NOMO-1 treated with DMSO at 0.1 percent for 48 hours (cell line): ENCODE results near the gene COL4A1.

ENCODE experiments used
- DNase-seq: peaks from one replicate; lab custom pipeline; 2025; ENCODE audit not compliant: unreplicated experiment; lab: John Stamatoyannopoulos, UW

Gene COL4A1

DNA sequence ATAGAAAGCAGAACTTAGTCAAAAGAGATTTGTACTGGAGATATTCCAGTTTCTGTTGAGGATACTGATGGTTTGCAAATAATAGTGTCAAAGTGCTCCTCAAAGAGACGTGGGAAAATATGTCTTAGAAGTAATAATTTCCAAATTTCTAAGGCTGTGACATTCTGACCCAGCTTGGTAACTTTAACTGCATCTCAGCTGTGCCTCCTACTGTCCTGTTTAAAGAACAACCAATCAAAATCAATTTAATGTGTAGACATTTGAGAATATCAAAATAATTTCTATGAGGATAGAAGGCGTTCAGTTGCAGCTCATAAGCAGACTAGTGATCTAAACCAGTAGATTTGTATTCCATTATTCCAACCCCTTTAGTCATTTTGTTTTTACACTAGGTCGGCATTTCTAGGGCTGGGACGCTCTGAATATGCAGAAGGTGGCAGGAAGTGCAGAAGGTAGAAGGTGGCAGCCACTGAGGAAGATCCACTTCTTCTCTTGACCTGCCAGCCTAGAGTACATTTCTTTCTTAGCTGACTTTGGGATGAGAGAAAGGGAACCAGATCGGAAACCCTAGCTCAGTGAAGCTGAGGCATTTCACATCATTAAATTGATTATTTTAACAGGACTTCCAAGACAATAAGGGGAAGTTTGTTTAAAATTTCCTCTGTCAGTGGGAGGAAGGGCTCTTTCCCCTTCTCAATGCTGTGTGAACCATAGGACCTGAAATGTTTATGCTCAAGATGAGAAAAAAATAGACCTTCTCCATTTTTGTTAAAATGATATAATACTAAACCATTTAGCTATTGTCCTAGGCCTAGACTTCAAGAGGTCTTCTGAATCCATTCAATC is 67.5 kb downstream of the COL4A1 start:
- DNase-seq: no peak

GRCh38 chr13:110238818-110239195 is 68.2 kb downstream of the COL4A1 start:
- DNase-seq: no peak

GRCh38 chr13:110237875-110238817 is 68.8 kb downstream of the COL4A1 start:
- DNase-seq: no peak

DNA sequence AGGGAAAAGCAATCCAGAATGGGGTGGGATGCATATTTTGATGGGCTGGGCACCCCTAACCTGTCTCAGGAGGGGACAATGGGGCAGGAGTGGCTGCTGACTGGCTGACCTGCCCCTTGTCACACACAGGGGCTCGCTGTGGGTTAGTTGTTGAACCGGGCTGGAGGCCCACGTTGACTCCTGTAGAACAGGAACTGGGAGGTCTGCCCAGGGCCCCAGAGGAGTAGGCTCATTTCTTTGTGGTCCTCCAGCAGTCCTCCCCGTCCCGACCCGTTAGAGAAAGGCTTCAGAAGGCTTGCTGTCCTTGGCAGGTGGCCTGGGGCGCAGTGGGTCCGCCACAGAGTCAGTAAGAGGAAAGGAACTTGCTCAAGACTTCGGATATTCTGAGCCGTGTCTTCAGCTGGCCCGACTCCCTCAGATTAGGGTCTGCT is 70.1 kb downstream of the COL4A1 start:
- DNase-seq: no peak

GRCh38 chr13:110236431-110236830 is 70.5 kb downstream of the COL4A1 start:
- no peak for DNase-seq

DNA sequence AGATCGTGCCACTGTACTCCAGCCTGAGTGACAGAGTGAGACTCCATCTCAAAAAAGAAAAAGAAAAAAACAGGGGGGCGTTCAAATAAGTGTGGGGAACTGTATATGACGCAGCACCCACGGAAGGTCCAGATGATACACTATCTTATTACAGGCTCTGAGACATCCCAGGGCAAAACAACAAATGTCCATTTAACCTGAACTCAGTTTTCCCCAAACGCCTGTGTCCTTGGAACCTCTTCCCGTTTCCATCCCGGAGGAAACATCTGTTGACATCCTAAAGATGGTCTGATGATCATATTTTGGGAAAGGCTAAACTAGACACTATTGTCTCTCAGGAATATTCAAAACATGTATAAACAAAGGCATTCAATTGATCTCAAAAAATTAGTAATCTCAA is 72.4 kb downstream of the COL4A1 start:
- DNase-seq: no peak

- DNase-seq: no peak
Measured at GRCh38 chr13:110233951-110234280, 73.0 kb downstream of the COL4A1 start.

DNA sequence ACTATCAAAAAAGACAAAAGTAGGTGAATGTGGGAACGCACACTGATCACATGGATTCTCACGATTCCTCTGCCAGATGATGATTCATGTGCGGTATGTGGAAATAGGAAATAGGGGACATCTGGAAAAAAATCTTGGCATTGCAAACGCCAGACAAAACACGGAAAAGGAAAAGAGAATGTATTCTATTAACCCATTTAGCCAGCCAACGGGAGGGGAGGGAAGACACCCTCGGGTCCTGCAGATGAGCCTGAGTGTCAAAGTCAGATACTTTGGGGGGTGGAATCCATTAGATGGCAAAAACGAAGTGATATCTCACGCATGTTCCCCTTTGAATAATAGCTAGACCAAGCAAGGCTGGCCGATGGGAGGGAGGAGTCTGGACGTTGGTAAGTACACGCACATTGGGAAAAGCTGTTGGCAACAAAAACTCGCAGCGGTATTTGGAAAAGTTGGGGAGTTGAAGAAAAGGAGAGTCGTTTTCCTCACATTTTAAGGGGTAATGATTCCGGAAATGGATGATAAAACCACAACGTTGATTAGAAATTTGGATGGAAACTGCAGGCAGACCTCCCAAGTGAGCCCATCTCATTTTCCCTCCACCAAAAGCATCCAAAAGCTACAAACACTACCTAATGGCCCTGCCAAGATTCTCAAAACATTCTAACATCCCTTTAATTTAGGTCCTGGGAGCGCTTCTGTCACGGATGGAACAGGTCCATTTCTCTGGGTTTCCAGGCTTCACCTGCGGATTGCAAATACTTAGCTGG is 73.6 kb downstream of the COL4A1 start:
- no peak for DNase-seq

- DNase-seq: no peak
Measured at GRCh38 chr13:110232756-110233155, 74.2 kb downstream of the COL4A1 start.

- no peak for DNase-seq
Measured at GRCh38 chr13:110232142-110232541, 74.8 kb downstream of the COL4A1 start.

- no peak for DNase-seq
Measured at GRCh38 chr13:110231348-110232047, 75.5 kb downstream of the COL4A1 start.

DNA sequence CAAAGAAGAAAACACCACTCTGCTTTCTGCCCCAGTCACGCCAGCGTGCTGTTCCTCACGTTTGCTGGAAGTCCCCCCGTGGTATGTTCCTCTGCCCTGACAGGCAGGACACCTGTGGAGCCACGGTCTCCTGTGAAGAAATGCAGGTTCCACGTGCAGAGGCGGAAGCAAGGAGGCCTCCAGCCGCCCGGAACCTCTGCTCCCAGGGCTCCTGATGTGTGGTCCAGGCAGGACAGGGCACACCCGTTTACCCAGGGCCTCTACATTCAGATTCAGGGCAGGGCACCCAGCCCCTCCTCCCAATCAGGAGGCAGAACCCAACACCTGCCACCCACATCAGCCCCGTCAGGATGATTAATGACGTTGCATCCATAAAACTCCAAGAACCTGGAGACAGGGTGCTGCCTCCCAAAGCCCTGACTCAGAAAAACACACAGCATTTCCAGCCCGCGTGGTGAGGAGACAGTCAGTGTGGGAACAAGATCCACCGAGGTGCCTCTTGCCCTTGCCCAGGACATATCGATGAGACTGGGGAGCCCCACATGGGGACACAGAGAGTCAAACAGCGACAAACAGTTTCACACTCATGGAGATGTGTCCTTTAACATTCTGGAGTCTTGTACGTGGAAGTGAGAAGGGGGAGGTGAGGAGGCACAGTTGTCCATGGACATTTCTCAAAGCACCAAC is 76.2 kb downstream of the COL4A1 start:
- no peak for DNase-seq

- DNase-seq: no peak
Measured at GRCh38 chr13:110229905-110230563, 76.9 kb downstream of the COL4A1 start.

DNA sequence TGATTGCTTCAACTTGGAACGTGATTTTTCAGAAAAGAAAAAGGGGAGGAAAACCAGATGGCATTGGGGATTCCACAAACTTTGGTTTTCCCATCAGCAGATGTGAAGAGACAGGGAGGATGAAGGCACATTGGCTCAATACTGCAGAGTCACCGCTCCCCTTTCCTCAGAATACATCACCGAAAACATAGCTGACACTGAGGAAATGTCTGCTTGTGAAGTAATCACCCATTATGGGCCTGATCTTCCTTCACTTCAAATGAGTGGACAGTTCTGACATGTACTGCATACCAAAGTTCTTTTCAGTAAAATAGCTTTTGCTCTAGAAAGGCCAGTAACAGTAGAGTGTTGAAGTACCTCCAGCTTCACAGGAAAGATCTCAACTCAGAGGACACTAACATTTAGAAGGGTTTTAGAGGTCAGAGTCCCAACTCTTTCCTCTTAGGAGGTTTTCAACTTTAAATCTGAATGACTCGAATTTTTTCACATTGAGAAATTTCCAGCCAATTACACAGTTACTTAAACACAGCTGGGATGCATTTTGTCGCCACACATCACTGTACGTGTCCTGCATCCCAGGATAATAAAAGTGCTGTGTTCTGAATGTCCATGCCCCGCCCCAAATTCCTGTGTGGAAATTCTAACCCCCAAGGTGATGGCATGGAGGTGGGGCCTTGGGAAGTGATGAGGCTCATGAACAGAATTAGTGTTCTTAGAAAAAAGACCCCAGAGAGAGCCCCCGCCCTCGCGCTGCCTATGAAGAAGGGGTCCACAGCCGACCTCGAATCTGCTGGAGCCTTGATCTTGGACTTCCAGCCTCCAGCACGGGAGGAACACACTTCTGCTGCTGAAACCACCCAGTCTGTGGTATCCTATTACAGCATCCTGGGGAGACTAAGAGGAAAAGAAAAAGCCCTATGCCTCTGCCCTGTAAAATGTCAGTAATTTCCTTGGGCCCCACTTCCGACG is 77.7 kb downstream of the COL4A1 start:
- DNase-seq: no peak

GRCh38 chr13:110227864-110228643 is 78.9 kb downstream of the COL4A1 start:
- DNase-seq: no peak

- no peak for DNase-seq
Measured at GRCh38 chr13:110227416-110227815, 79.5 kb downstream of the COL4A1 start.
